HEK293 (cell line): ENCODE data around the gene ZNF665.

Experiments
- CTCF ChIP-seq: fragments of 450-650 bp; formaldehyde crosslinking; IDR thresholded peaks from 2 replicates; pipeline ENCODE4 v1.5.1; 2016; ENCODE audit warnings: missing biosample characterization, missing genetic modification characterization
- HOXA7 ChIP-seq: sonication (generic); formaldehyde crosslinking; IDR thresholded peaks from 2 replicates; pipeline ENCODE4 v1.8.1; 2022; ENCODE audit warnings: missing genetic modification reagents, borderline replicate concordance
- KLF1 ChIP-seq: fragments of 450-650 bp; formaldehyde crosslinking; IDR thresholded peaks from 2 replicates; pipeline ENCODE4 v1.5.1; 2016; ENCODE audit warnings: missing biosample characterization, missing genetic modification characterization
- TRIM28 ChIP-seq: IDR thresholded peaks from 2 replicates; pipeline ENCODE4 v1.6.1; 2011; ENCODE audit warnings: low read length, control low read depth, borderline replicate concordance
- ZNF530 ChIP-seq: fragments of 450-650 bp; formaldehyde crosslinking; IDR thresholded peaks from 2 replicates; pipeline ENCODE4 v1.5.1; 2016; ENCODE audit warnings: low read depth, missing biosample characterization, missing genetic modification characterization
- ZNF654 ChIP-seq: fragments of 450-650 bp; formaldehyde crosslinking; IDR thresholded peaks from 2 replicates; pipeline ENCODE4 v1.5.1; 2016; ENCODE audit warnings: low read depth, missing biosample characterization, missing genetic modification characterization
- ZNF747 ChIP-seq: fragments of 450-650 bp; formaldehyde crosslinking; IDR thresholded peaks from 2 replicates; pipeline ENCODE4 v1.5.1; 2016; ENCODE audit warnings: missing biosample characterization, missing genetic modification characterization
- TF ChIP-seq, protein P1 (sequence below): fragments of 450-650 bp; formaldehyde crosslinking; IDR thresholded peaks from 2 replicates; pipeline ENCODE4 v1.5.1; 2016; ENCODE audit warnings: missing biosample characterization, missing genetic modification characterization, low read depth

DNA sequence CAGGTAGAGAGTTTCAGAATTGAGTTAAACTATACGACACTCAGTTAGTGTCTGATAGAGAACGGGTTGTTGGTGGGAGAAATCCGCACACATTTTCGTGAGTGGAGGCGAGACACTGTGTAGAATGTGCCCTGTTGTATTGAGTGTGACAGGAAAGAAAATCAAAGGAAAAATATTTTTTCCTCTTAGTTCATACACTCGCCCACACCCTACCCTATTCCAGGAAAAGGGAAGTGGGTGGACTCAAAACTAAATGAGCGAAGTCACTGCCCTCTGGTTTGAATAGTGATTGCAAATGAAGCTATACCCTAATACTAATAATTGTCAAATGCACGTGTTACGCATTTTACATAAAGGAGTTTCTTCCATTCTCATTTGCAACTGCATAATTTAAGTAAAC, 36.3 kb downstream of the ZNF665 start:
- TF ChIP-seq HOXA7 (CRISPR knock-in tag) (no peak), ZNF654 (tag by site-specific recombination) (no peak), ZNF530 (tag by site-specific recombination) (no peak), ZNF747 (tag by site-specific recombination) (no peak), CTCF (no peak), KLF1 (tag by site-specific recombination) (no peak), TRIM28 (no peak)
- TF ChIP-seq, protein P1, sequence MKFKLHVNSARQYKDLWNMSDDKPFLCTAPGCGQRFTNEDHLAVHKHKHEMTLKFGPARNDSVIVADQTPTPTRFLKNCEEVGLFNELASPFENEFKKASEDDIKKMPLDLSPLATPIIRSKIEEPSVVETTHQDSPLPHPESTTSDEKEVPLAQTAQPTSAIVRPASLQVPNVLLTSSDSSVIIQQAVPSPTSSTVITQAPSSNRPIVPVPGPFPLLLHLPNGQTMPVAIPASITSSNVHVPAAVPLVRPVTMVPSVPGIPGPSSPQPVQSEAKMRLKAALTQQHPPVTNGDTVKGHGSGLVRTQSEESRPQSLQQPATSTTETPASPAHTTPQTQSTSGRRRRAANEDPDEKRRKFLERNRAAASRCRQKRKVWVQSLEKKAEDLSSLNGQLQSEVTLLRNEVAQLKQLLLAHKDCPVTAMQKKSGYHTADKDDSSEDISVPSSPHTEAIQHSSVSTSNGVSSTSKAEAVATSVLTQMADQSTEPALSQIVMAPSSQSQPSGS, result no peak
